ENCODE results near the gene ABL1.
"Not testable (repeated sequence)": the region's sequence is repeated elsewhere in the genome, so short reads cannot be mapped to it uniquely, and the experiment has no call there.

The ABL1 gene

GRCh38 chr9:130825351-130825651 is 9.8 kb upstream of the ABL1 start:
- no peak for DNase-seq (ENCODE audit: low read depth)

GRCh38 chr9:130825809-130826208 is 9.2 kb upstream of the ABL1 start:
- DNase-seq (ENCODE audit: low read depth), result no peak

- no peak for DNase-seq (ENCODE audit: low read depth)
Measured at GRCh38 chr9:130829762-130830161, 5.3 kb upstream of the ABL1 start.

GRCh38 chr9:130830231-130830760 is 4.8 kb upstream of the ABL1 start:
- no peak for DNase-seq (ENCODE audit: low read depth)

GRCh38 chr9:130831077-130831476 is 4.0 kb upstream of the ABL1 start:
- DNase-seq (ENCODE audit: low read depth), result no peak

GRCh38 chr9:130833031-130833990 is 1.7 kb upstream of the ABL1 start:
- DNase-seq (ENCODE audit: low read depth), result no peak

- peak; percentile 3 for DNase-seq (ENCODE audit: low read depth)
Measured at GRCh38 chr9:130835441-130836298, 616 bp downstream of the ABL1 start.

- no peak for DNase-seq (ENCODE audit: low read depth)
Measured at GRCh38 chr9:130837002-130837511, 2.0 kb downstream of the ABL1 start.

GRCh38 chr9:130837643-130838042 is 2.6 kb downstream of the ABL1 start:
- no peak for DNase-seq (ENCODE audit: low read depth)

- no peak for DNase-seq (ENCODE audit: low read depth)
Measured at GRCh38 chr9:130839132-130840111, 4.4 kb downstream of the ABL1 start.

- no peak for DNase-seq (ENCODE audit: low read depth)
Measured at GRCh38 chr9:130842545-130842944, 7.5 kb downstream of the ABL1 start.

- no peak for DNase-seq (ENCODE audit: low read depth)
Measured at GRCh38 chr9:130843049-130843908, 8.2 kb downstream of the ABL1 start.

- DNase-seq (ENCODE audit: low read depth), result no peak
Measured at GRCh38 chr9:130844044-130844451, 9.0 kb downstream of the ABL1 start.

- no peak for DNase-seq (ENCODE audit: low read depth)
Measured at GRCh38 chr9:130845254-130845653, 10.2 kb downstream of the ABL1 start.

- no peak for DNase-seq (ENCODE audit: low read depth)
Measured at GRCh38 chr9:130845901-130846481, 10.9 kb downstream of the ABL1 start.

GRCh38 chr9:130846487-130847305 is 11.6 kb downstream of the ABL1 start:
- no peak for DNase-seq (ENCODE audit: low read depth)

- no peak for DNase-seq (ENCODE audit: low read depth)
Measured at GRCh38 chr9:130847306-130848217, 12.5 kb downstream of the ABL1 start.

GRCh38 chr9:130848514-130848913 is 13.5 kb downstream of the ABL1 start:
- DNase-seq (ENCODE audit: low read depth), result not testable (repeated sequence)

Measured in activated T-helper 9 cell treated with anti-CD3 and anti-CD28 coated beads, Interleukin-2, amount 50 U/mL, for 16 hours (primary cell).